Esophagus squamous epithelium (tissue), 4 donors: ENCODE data around the gene PPP2R5E.

Experiments used
- POLR2A ChIP-seq, 4 donors: fragments of 450-650 bp; IDR thresholded peaks; one replicate each; pipeline ENCODE4 v1.6.1; 2017; ENCODE audit warnings: antibody characterized with exemption in 4 of 4, mild to moderate bottlenecking in 4 of 4, moderate library complexity in 3 of 4
- TF ChIP-seq, protein P1 (sequence below), 6 experiments: fragments of 450-650 bp in 4 of 6; fragments of 200-600 bp in 2 of 6; sonication (generic) in 2 of 6; IDR thresholded peaks; one replicate each; pipeline ENCODE4 v1.5.1; 2016 to 2019; ENCODE audit warnings: antibody characterized with exemption in 6 of 6, mild to moderate bottlenecking in 4 of 6, moderate library complexity in 4 of 6

DNA sequence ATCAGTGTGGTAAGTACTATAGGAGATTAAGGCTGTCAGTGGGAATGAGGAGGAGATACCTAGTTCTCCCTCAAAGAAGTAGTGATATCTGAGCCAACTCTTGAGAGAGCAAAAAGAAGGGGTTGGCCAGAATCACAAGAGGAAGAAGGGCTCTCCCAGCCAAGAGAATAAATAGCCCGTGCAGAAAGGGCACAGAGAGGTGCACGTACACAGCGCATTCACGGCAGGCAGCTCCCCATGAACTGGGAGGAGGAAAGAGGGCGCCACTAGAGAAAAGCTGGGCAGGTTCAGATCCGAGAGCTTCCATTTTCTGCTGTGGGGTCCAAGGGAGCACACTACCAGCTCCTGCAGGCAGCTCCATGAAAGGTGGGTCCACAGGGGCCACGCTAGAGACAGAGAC lies 59.9 kb downstream of the PPP2R5E start:
- TF ChIP-seq, protein P1, sequence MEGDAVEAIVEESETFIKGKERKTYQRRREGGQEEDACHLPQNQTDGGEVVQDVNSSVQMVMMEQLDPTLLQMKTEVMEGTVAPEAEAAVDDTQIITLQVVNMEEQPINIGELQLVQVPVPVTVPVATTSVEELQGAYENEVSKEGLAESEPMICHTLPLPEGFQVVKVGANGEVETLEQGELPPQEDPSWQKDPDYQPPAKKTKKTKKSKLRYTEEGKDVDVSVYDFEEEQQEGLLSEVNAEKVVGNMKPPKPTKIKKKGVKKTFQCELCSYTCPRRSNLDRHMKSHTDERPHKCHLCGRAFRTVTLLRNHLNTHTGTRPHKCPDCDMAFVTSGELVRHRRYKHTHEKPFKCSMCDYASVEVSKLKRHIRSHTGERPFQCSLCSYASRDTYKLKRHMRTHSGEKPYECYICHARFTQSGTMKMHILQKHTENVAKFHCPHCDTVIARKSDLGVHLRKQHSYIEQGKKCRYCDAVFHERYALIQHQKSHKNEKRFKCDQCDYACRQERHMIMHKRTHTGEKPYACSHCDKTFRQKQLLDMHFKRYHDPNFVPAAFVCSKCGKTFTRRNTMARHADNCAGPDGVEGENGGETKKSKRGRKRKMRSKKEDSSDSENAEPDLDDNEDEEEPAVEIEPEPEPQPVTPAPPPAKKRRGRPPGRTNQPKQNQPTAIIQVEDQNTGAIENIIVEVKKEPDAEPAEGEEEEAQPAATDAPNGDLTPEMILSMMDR (IDR thresholded peaks at IDR 0.05) = no peak
- no peak for TF ChIP-seq POLR2A (IDR thresholded peaks at IDR 0.05)
